Stimulated activated CD8-positive, alpha-beta memory T cell treated with anti-CD3 and anti-CD28 coated beads, Interleukin-15, amount 100 ng/mL, for 4 hours (primary cell): Measurements from ENCODE around the gene LDHAL6B.
"Not testable (repeated sequence)": the region's sequence is repeated elsewhere in the genome, so short reads cannot be mapped to it uniquely, and the experiment has no call there.

ENCODE experiments used
- DNase-seq, 2 donors: peaks; one replicate each; pipeline ENCODE4 v3.0.0-alpha.2; 2020; ENCODE audit warnings: low read depth in 2 of 2

Gene LDHAL6B

GRCh38 chr15:59206623-59207183, at the start of gene LDHAL6B:
Gene LDHAL6B, plus strand, starts transcription at chr15:59206843. Its CDS starts 98 bp downstream, at chr15:59206941.
- DNase-seq, result no peak

GRCh38 chr15:59157396-59157795, 49.2 kb upstream of the LDHAL6B start:
- no peak for DNase-seq

- no peak for DNase-seq
Observed at GRCh38 chr15:59157840-59158700, 48.6 kb upstream of the LDHAL6B start.

- DNase-seq, result no peak
Observed at GRCh38 chr15:59158701-59159034, 48.0 kb upstream of the LDHAL6B start.

- DNase-seq, result no peak
Observed at GRCh38 chr15:59159210-59159609, 47.4 kb upstream of the LDHAL6B start.

GRCh38 chr15:59160880-59161593, 45.6 kb upstream of the LDHAL6B start:
- no peak for DNase-seq

GRCh38 chr15:59162080-59162479, 44.6 kb upstream of the LDHAL6B start:
- DNase-seq, result not testable (repeated sequence)

- DNase-seq, result no peak
Observed at GRCh38 chr15:59165726-59166125, 40.9 kb upstream of the LDHAL6B start.

GRCh38 chr15:59166166-59166565, 40.5 kb upstream of the LDHAL6B start:
- DNase-seq, result no peak

GRCh38 chr15:59166601-59167265, 39.9 kb upstream of the LDHAL6B start:
- DNase-seq, result no peak

GRCh38 chr15:59168536-59168935, 38.1 kb upstream of the LDHAL6B start:
- no peak for DNase-seq

- DNase-seq, result no peak
Observed at GRCh38 chr15:59169251-59169708, 37.4 kb upstream of the LDHAL6B start.

- DNase-seq, result no peak
Observed at GRCh38 chr15:59170295-59171066, 36.2 kb upstream of the LDHAL6B start.

GRCh38 chr15:59171067-59171397, 35.6 kb upstream of the LDHAL6B start:
- DNase-seq, result no peak

- no peak for DNase-seq
Observed at GRCh38 chr15:59172289-59172901, 34.2 kb upstream of the LDHAL6B start.

- no peak for DNase-seq
Observed at GRCh38 chr15:59173194-59173593, 33.4 kb upstream of the LDHAL6B start.

- DNase-seq, result no peak
Observed at GRCh38 chr15:59174151-59174834, 32.4 kb upstream of the LDHAL6B start.

- DNase-seq, result no peak
Observed at GRCh38 chr15:59174835-59175831, 31.5 kb upstream of the LDHAL6B start.

- DNase-seq, result no peak
Observed at GRCh38 chr15:59176653-59177316, 29.9 kb upstream of the LDHAL6B start.
